ENCODE measurements around the gene IFT20.
"Not testable (repeated sequence)": the region's sequence is repeated elsewhere in the genome, so short reads cannot be mapped to it uniquely, and the experiment has no call there.

The IFT20 gene

GRCh38 chr17:28315846-28316705, 19.2 kb downstream of the IFT20 start:
- no peak for DNase-seq (ENCODE audit: low read depth, low spot score)

DNA sequence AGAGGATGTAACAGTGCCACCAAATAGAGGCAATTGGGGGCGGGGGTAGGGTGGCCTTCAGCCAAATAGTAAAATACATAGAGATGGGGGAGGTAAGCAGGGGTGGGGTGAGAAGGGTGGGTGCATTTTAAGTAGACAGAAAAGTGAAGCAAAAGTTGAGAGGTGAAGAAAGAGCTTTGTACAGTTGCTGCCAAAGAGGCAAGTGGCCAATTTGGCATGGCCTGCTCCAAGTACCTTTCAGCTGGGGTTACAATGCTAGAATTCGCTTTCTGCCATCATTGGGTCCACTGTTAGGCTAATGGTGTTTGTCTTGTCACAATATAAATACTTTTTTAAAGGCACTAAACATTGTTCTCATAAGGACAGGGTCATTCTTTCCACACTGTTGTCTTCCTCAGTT, 21.4 kb downstream of the IFT20 start:
- DNase-seq (ENCODE audit: low read depth, low spot score): no peak

GRCh38 chr17:28306954-28307401, 28.3 kb downstream of the IFT20 start:
- DNase-seq (ENCODE audit: low read depth, low spot score): no peak

- no peak for DNase-seq (ENCODE audit: low read depth, low spot score)
Measured at GRCh38 chr17:28298449-28298848, 36.8 kb downstream of the IFT20 start.

GRCh38 chr17:28295677-28296578, 39.3 kb downstream of the IFT20 start:
- DNase-seq (ENCODE audit: low read depth, low spot score): no peak

DNA sequence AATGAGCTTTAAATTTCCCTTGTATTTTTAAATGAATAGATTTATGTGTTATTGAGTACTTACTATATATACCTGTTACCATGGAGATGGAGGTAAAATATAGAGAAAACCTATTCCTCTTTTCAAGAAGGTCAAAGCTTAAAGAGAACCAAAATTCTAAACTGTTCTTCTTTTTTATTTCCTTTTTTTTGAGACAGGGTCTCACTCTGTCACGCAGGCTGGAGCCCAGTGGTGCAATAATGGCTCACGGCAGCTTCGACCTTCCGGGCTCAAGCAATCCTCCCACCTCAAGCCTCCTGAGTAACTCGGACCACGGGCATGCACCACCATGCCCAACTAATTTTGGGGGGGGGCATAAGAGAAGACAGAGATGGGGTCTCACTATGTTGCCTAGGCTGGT, 41.3 kb downstream of the IFT20 start:
- no peak for DNase-seq (ENCODE audit: low read depth, low spot score)

DNA sequence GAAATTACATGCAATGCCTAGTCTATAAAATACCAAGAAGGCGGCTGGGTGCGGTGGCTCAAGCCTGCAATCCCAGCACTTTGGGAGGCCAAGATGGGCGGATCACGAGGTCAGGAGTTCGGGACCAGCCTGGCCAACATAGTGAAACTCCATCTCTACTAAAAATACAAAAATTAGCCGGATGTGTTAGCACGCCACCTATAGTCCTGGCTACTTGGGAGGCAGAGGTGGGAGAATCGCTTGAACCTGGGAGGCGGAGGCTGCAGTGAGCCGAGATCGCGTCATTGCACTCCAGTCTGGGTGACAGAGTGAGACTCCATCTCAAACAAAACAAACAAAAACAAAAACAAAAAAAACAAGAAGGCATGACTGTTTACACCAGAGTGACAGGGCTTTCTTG, 42.4 kb downstream of the IFT20 start:
- not testable (repeated sequence) for DNase-seq (ENCODE audit: low read depth, low spot score)

- no peak for DNase-seq (ENCODE audit: low read depth, low spot score)
Measured at GRCh38 chr17:28291780-28292330, 43.4 kb downstream of the IFT20 start.

DNA sequence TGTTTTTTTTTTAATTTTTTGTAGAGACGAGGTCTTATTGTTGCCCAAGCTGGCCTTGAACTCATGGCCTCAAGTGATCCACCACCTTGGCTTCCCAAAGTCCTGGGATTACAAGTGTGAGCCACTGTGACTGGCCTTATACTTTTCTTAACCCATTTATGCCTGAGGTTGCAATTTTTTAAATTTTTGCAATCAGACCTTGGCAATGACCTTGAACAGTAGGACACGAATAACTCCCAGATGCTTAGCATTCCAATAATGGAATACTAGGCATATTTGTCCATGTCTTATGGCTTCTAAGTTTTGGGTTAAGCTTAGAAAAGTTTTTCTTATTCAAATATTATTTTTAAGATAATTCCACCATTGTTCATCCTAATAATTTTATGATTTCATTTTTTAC, 44.6 kb downstream of the IFT20 start:
- no peak for DNase-seq (ENCODE audit: low read depth, low spot score)

- DNase-seq (ENCODE audit: low read depth, low spot score): no peak
Measured at GRCh38 chr17:28285965-28286364, 49.3 kb downstream of the IFT20 start.

DNA sequence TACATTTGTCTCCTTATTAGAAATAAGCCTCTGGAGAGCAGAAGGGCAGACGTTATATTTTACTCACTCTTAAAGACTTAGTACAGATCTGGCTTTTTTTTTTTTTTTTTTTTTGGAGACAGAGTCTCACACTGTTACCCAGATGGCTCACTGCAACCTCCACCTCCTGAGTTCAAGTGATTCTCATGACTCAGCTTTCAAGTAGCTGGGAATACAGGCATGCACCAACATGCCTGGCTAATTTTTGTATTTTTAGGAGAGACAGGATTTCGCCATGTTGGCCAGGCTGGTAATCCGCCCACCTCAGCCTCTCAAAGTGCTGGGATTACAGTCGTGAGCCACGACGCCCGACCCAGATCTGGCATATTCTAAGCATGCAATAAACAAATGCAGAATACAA, 52.7 kb downstream of the IFT20 start:
- no peak for DNase-seq (ENCODE audit: low read depth, low spot score)

- no peak for DNase-seq (ENCODE audit: low read depth, low spot score)
Measured at GRCh38 chr17:28280826-28281225, 54.4 kb downstream of the IFT20 start.

GRCh38 chr17:28279411-28279810, 55.9 kb downstream of the IFT20 start:
- no peak for DNase-seq (ENCODE audit: low read depth, low spot score)
